HEK293 (cell line): ENCODE results near the gene CYB5B.

Experiments
- CTCF ChIA-PET: fragments of 350-600 bp; formaldehyde crosslinking; extraction: SDS; loops from one replicate; lab custom pipeline; 2021; ENCODE audit warnings: antibody characterized with exemption; lab: Yijun Ruan, JAX
- POLR2A ChIA-PET: fragments of 300-600 bp; formaldehyde crosslinking; extraction: SDS; loops from one replicate; lab custom pipeline; 2020; ENCODE audit warnings: antibody characterized with exemption, inconsistent platforms; lab: Yijun Ruan, JAX
- H3K27ac ChIP-seq: fragments of 200-500 bp; sonication (Bioruptor generic); 2 replicates; pipeline ENCODE4 v1.5.1; 2014; ENCODE audit warnings: low read depth, low read length, control low read depth, inconsistent platforms; ENCODE audit errors: extremely low read depth
- H3K36me3 ChIP-seq, 2 experiments: fragments of 200-500 bp in 1 of 2; sonication (Bioruptor generic) in 1 of 2; 1 replicate in 1 of 2; 2 replicates in 1 of 2; pipeline ENCODE4 v1.5.1; 2014 to 2017; ENCODE audit warnings: inconsistent platforms in 2 of 2, low read length in 2 of 2; ENCODE audit not compliant: control insufficient read depth in 2 of 2, insufficient read depth in 1 of 2
- H3K4me1 ChIP-seq: fragments of 200-500 bp; sonication (Bioruptor generic); 2 replicates; pipeline ENCODE4 v1.5.1; 2014; ENCODE audit warnings: mild to moderate bottlenecking, low read length, inconsistent platforms; ENCODE audit not compliant: control insufficient read depth, insufficient read depth
- H3K4me3 ChIP-seq: 2 replicates; pipeline ENCODE4 v1.5.1; 2011; ENCODE audit warnings: low read depth, mild to moderate bottlenecking, control low read depth, low read length, moderate library complexity
- H3K9me3 ChIP-seq: fragments of 200-500 bp; sonication (Bioruptor generic); 2 replicates; pipeline ENCODE4 v1.5.1; 2014; ENCODE audit warnings: low read depth, low read length, inconsistent platforms; ENCODE audit not compliant: control insufficient read depth, insufficient read depth
- BCL6B ChIP-seq: fragments of 450-650 bp; formaldehyde crosslinking; IDR thresholded peaks from 2 replicates; pipeline ENCODE4 v1.5.1; 2017; ENCODE audit warnings: missing biosample characterization, missing genetic modification characterization
- CTCF ChIP-seq: fragments of 450-650 bp; formaldehyde crosslinking; IDR thresholded peaks from 2 replicates; pipeline ENCODE4 v1.5.1; 2016; ENCODE audit warnings: missing biosample characterization, missing genetic modification characterization
- KLF1 ChIP-seq: fragments of 450-650 bp; formaldehyde crosslinking; IDR thresholded peaks from 2 replicates; pipeline ENCODE4 v1.5.1; 2016; ENCODE audit warnings: missing biosample characterization, missing genetic modification characterization
- KLF8 ChIP-seq: fragments of 450-650 bp; formaldehyde crosslinking; IDR thresholded peaks from 2 replicates; pipeline ENCODE4 v1.5.1; 2016; ENCODE audit warnings: missing biosample characterization, missing genetic modification characterization
- PRDM2 ChIP-seq: fragments of 450-650 bp; formaldehyde crosslinking; IDR thresholded peaks from 2 replicates; pipeline ENCODE4 v1.5.1; 2016; ENCODE audit warnings: missing biosample characterization, missing genetic modification characterization, borderline replicate concordance
- PRDM6 ChIP-seq: fragments of 450-650 bp; formaldehyde crosslinking; IDR thresholded peaks from 2 replicates; pipeline ENCODE4 v1.5.1; 2017; ENCODE audit warnings: missing biosample characterization, missing genetic modification characterization
- SP3 ChIP-seq: fragments of 450-650 bp; formaldehyde crosslinking; IDR thresholded peaks from 2 replicates; pipeline ENCODE4 v1.5.1; 2016; ENCODE audit warnings: missing biosample characterization, missing genetic modification characterization
- ZBTB26 ChIP-seq: fragments of 450-650 bp; formaldehyde crosslinking; optimal IDR thresholded peaks from 2 replicates; pipeline ENCODE3; 2016; ENCODE audit warnings: missing biosample characterization, mild to moderate bottlenecking, missing genetic modification characterization
- ZBTB44 ChIP-seq: fragments of 450-650 bp; IDR thresholded peaks from 2 replicates; pipeline ENCODE4 v1.5.1; 2018; ENCODE audit warnings: missing biosample characterization, mild to moderate bottlenecking, missing genetic modification characterization
- ZBTB7A ChIP-seq: fragments of 450-650 bp; formaldehyde crosslinking; IDR thresholded peaks from 2 replicates; pipeline ENCODE4 v1.5.1; 2016; ENCODE audit warnings: low read depth, missing biosample characterization, missing genetic modification characterization
- ZFP3 ChIP-seq: fragments of 450-650 bp; formaldehyde crosslinking; IDR thresholded peaks from 2 replicates; pipeline ENCODE4 v1.5.1; 2016; ENCODE audit warnings: low read depth, missing biosample characterization, missing genetic modification characterization
- ZFP69B ChIP-seq: fragments of 450-650 bp; formaldehyde crosslinking; IDR thresholded peaks from 2 replicates; pipeline ENCODE4 v1.5.1; 2016; ENCODE audit warnings: missing biosample characterization, missing genetic modification characterization
- ZNF10 ChIP-seq: fragments of 450-650 bp; formaldehyde crosslinking; IDR thresholded peaks from 2 replicates; pipeline ENCODE4 v1.5.1; 2017; ENCODE audit warnings: missing biosample characterization, missing genetic modification characterization
- ZNF280C ChIP-seq: fragments of 450-650 bp; formaldehyde crosslinking; IDR thresholded peaks from 2 replicates; pipeline ENCODE4 v1.5.1; 2016; ENCODE audit warnings: missing biosample characterization, missing genetic modification characterization
- ZNF341 ChIP-seq: fragments of 450-650 bp; formaldehyde crosslinking; IDR thresholded peaks from 2 replicates; pipeline ENCODE4; 2016; ENCODE audit warnings: low read depth, missing biosample characterization, missing genetic modification characterization
- ZNF473 ChIP-seq: fragments of 450-650 bp; formaldehyde crosslinking; IDR thresholded peaks from 2 replicates; pipeline ENCODE4 v1.5.1; 2017; ENCODE audit warnings: missing biosample characterization, missing genetic modification characterization
- ZNF571 ChIP-seq: fragments of 450-650 bp; formaldehyde crosslinking; IDR thresholded peaks from 2 replicates; pipeline ENCODE4 v1.5.0; 2017; ENCODE audit warnings: missing biosample characterization, missing genetic modification characterization
- ZNF624 ChIP-seq: fragments of 450-650 bp; formaldehyde crosslinking; IDR thresholded peaks from 2 replicates; pipeline ENCODE4 v1.5.1; 2017; ENCODE audit warnings: missing biosample characterization, missing genetic modification characterization
- ZNF664 ChIP-seq: fragments of 450-650 bp; formaldehyde crosslinking; IDR thresholded peaks from 2 replicates; pipeline ENCODE4 v1.5.1; 2016; ENCODE audit warnings: missing biosample characterization, missing genetic modification characterization
- ZNF776 ChIP-seq: fragments of 450-650 bp; formaldehyde crosslinking; IDR thresholded peaks from 2 replicates; pipeline ENCODE4 v1.5.0; 2017; ENCODE audit warnings: missing biosample characterization, missing genetic modification characterization, borderline replicate concordance

CYB5B gene

GRCh38 chr16:69471121-69471520, 46.7 kb downstream of the CYB5B start (continued):
- TF ChIP-seq ZFP69B (tag by site-specific recombination): no peak

GRCh38 chr16:69474408-69474807, 50.0 kb downstream of the CYB5B start:
- TF ChIP-seq ZNF624 (tag by site-specific recombination) (no peak), ZNF280C (tag by site-specific recombination) (no peak), ZNF776 (tag by site-specific recombination) (no peak), ZBTB26 (tag by site-specific recombination) (no peak), CTCF (tag by site-specific recombination) (no peak), ZNF571 (tag by site-specific recombination) (no peak), ZNF341 (tag by site-specific recombination) (no peak), ZNF664 (tag by site-specific recombination) (no peak), KLF1 (tag by site-specific recombination) (no peak), ZFP3 (no peak), KLF8 (tag by site-specific recombination) (no peak), ZNF10 (tag by site-specific recombination) (no peak), BCL6B (tag by site-specific recombination) (no peak), ZBTB44 (tag by site-specific recombination) (no peak), PRDM6 (tag by site-specific recombination) (no peak), ZNF473 (tag by site-specific recombination) (no peak), PRDM2 (tag by site-specific recombination) (no peak), SP3 (tag by site-specific recombination) (no peak), ZBTB7A (tag by site-specific recombination) (no peak)
- TF ChIP-seq, all 188 proteins: peak for 0
- Histone ChIP-seq H3K36me3 (no peaks in the 10 kb centered on the region), H3K9me3 (no peaks in the 10 kb centered on the region), H3K27ac (no peak overlapping the region), H3K4me1 (no peaks in the 10 kb centered on the region), H3K4me3 (no peak overlapping the region)
- CTCF ChIA-PET: interaction anchor here (0.6 kb wide), 1 partner anchor 22 kb away, joined by 3 read pairs; no protein-coding TSS in a partner anchor
- POLR2A ChIA-PET: no interaction called here
